Endothelial cell (in vitro differentiated cells): Measurements from ENCODE around the gene EEF1G. TPM values are rescaled to one million over a fixed set of nuclear protein-coding genes. Genes with fewer than 3 reads are reported as not detected.
"Not testable (repeated sequence)": the region's sequence is repeated elsewhere in the genome, so short reads cannot be mapped to it uniquely, and the experiment has no call there.

Source experiments
- DNase-seq: peaks from one replicate; pipeline ENCODE4 v3.0.0; 2021; ENCODE audit warnings: low spot score
- H3K27ac Mint-ChIP-seq: one replicate; pipeline ENCODE4 v1.8.0; 2021; ENCODE audit warnings: mixed read lengths, inconsistent platforms; ENCODE audit not compliant: unreplicated experiment
- H3K27me3 Mint-ChIP-seq: one replicate; pipeline ENCODE4 v1.8.0; 2021; ENCODE audit warnings: mild to moderate bottlenecking, moderate library complexity, mixed read lengths, inconsistent platforms; ENCODE audit not compliant: unreplicated experiment
- H3K36me3 Mint-ChIP-seq: one replicate; pipeline ENCODE4 v1.8.0; 2021; ENCODE audit warnings: mild to moderate bottlenecking, low read depth, mixed read lengths, inconsistent platforms; ENCODE audit not compliant: unreplicated experiment
- H3K4me1 Mint-ChIP-seq: one replicate; pipeline ENCODE4 v1.8.0; 2021; ENCODE audit warnings: mild to moderate bottlenecking, mixed read lengths, inconsistent platforms; ENCODE audit not compliant: unreplicated experiment
- H3K4me3 Mint-ChIP-seq: one replicate; pipeline ENCODE4 v1.8.0; 2021; ENCODE audit warnings: mild to moderate bottlenecking, mixed read lengths, inconsistent platforms; ENCODE audit not compliant: unreplicated experiment
- H3K9me3 Mint-ChIP-seq: one replicate; pipeline ENCODE4 v1.8.0; 2021; ENCODE audit warnings: mixed read lengths, inconsistent platforms; ENCODE audit not compliant: unreplicated experiment
- long read RNA-seq: library from polyadenylated mRNA; unstranded; transcript quantifications from one replicate; pipeline ENCODE4 v2.0.0, GENCODE V29; 2020; ENCODE audit not compliant: unreplicated experiment
- total RNA-seq: library from RNA; stranded (reverse); fragmentation: NEBNext Ultra II Directional; extraction: Animal tissue kit (Norgen Biotek cat#: 25700); gene quantifications from one replicate; pipeline ENCODE4 v1.2.1, GENCODE V29; 2021; ENCODE audit not compliant: unreplicated experiment
- TF ChIP-seq, protein P1 (sequence below): fragments of 200-600 bp; sonication (generic); IDR thresholded peaks from one replicate; pipeline ENCODE4 v1.5.0; 2021; ENCODE audit warnings: antibody characterized with exemption; ENCODE audit not compliant: unreplicated experiment

Gene EEF1G, protein sequence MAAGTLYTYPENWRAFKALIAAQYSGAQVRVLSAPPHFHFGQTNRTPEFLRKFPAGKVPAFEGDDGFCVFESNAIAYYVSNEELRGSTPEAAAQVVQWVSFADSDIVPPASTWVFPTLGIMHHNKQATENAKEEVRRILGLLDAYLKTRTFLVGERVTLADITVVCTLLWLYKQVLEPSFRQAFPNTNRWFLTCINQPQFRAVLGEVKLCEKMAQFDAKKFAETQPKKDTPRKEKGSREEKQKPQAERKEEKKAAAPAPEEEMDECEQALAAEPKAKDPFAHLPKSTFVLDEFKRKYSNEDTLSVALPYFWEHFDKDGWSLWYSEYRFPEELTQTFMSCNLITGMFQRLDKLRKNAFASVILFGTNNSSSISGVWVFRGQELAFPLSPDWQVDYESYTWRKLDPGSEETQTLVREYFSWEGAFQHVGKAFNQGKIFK
- total RNA-seq: 1,951 TPM
- long read RNA-seq, transcript EEF1G-201 (10 exons, 1,523 nt): major isoform, 8,116 of 8,510 reads
- long read RNA-seq, transcript EEF1G-203 (9 exons, 2,496 nt): minor isoform, 331 of 8,510 reads
- long read RNA-seq, partial matches to known transcripts: 13 of 8,510 reads
- long read RNA-seq, other reads (novel, unspliced or antisense): 50 of 8,510 reads

DNA sequence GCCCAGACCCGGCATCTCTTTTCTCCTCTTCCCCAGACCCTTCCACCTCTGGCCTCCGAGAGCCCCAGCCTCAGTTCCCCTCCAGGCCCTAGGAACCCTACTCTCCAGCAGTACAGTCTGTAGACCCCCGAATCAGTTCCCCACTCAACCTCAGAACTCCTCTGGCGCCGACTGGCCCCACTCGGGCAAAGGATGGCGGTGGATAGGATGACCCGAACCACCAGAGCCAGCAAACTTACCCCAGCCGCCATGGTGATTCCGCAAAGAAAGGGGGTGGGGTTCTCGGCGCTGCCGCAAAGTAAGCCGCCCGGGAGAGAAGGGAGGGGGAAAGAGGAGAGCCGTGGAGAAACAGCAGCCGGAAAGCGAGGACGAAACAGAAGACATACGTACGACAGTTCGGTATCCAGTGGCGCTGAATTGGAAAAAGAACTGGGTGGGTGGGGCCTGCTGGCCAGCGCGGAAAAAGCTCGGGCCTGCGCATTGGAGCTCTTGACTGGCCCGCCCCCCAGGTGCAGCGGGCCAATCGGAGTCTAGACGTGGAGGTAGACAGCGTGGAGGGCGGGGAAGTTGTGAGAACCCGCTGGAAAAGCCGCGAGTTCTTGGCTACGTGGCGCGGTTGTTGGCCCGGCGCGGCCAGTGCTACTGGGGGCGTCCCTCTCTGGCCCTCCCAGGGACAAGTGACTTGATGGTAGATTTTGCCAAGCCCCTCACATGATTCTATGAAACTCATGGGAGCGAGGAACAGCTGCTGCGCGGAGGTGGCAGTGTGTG is at the start of gene EEF1G:
Gene EEF1G (minus strand): TSS at position 300 of the 771 bp plus-strand sequence. CDS start 49 bp downstream, at position 251.
- H3K4me1 Mint-ChIP-seq: peaks cover 70% of the 10 kb centered on the region
- DNase-seq: peak; percentile 96
- peak within 1 kb of the TSS; percentile 96 for H3K27ac Mint-ChIP-seq
- H3K27me3 Mint-ChIP-seq: peaks cover 10% of the 10 kb centered on the region
- H3K9me3 Mint-ChIP-seq: no peaks in the 10 kb centered on the region
- H3K36me3 Mint-ChIP-seq: peaks cover 47% of the 10 kb centered on the region
- peak within 1 kb of the TSS; percentile 99 for H3K4me3 Mint-ChIP-seq
- TF ChIP-seq, protein P1, sequence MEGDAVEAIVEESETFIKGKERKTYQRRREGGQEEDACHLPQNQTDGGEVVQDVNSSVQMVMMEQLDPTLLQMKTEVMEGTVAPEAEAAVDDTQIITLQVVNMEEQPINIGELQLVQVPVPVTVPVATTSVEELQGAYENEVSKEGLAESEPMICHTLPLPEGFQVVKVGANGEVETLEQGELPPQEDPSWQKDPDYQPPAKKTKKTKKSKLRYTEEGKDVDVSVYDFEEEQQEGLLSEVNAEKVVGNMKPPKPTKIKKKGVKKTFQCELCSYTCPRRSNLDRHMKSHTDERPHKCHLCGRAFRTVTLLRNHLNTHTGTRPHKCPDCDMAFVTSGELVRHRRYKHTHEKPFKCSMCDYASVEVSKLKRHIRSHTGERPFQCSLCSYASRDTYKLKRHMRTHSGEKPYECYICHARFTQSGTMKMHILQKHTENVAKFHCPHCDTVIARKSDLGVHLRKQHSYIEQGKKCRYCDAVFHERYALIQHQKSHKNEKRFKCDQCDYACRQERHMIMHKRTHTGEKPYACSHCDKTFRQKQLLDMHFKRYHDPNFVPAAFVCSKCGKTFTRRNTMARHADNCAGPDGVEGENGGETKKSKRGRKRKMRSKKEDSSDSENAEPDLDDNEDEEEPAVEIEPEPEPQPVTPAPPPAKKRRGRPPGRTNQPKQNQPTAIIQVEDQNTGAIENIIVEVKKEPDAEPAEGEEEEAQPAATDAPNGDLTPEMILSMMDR: no peak

DNA sequence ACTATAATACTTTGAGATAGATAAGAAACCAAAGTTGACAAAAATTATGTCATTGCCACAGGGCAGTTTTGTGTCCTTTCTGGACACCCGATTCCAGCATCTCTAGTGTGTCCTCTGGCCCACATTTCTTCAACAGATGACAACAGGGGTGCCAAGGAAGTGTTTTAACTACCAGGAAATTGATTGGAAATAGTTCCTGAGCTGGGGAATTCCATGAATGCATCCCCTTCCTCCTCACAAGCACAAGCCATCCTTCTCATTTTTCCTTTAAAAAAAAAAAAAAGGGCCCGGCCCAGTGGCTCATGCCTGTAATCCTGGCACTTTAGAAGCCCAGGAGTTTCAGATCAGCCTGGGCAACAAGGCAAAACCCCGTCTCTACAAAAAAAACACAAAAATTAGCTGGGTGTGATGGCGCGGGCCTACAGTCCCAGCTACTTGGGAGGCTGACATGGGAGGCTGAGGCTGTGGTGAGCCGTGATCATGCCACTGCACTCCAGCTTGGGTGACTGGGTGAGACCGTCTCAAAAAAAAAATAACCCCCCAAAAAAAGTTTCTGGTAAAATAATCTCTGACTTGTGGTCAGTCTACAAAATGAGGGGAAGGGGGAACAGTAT is 48.9 kb upstream of the EEF1G start:
- no peak for DNase-seq
- peaks cover 50% of the 10 kb centered on the region for H3K4me1 Mint-ChIP-seq
- TF ChIP-seq, protein P1: no peak
- no peaks in the 10 kb centered on the region for H3K9me3 Mint-ChIP-seq
- peaks cover 15% of the 10 kb centered on the region for H3K27me3 Mint-ChIP-seq
- H3K27ac Mint-ChIP-seq: peak overlapping the region; percentile 100
- H3K36me3 Mint-ChIP-seq: peaks cover 37% of the 10 kb centered on the region
- H3K4me3 Mint-ChIP-seq: peak overlapping the region; percentile 91

DNA sequence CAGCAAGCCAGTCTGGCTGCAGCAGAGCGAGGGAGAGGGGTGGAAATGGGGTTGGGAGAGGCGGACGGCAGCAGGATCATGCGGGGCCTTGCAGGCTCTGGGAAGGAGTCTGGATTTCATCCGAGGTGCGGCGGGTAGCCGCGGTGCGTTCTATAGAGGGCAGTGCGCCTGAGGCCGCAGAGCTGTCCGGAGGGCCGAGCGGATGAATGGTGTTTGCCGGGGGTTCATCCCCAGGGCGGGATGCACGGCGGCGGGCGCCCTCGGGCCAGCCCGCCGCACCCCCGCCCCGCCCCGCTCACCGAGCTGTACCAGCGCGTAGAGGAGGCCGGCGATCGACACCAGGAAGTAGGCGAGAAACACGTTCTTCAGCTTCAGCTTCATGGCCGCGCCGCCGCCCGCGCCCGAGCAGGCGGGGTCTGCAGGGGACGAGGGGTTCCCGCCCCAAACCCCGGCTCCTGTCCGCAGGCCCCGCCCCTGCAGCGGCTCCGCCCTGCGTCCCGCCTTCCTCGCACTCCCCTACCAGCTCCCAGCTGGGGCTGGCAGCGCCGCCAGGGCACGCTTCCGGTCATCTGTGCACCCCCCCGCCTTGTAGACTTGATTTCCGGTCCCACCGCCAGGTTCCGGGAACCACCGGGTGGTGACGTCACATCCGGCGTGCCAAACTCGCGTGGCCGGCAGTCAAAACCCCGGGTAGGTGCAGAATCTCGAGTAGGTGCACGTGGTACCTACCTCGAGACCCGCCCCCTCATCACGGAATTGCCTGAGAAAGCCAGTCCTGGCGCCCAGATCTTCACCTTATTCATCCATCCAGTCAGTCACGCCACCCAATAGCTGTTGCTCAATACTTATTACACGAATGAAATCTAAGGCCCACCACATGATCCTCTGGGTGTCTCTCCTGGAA is 48.1 kb upstream of the EEF1G start, which contains the start of gene B3GAT3:
Gene B3GAT3 (minus strand): TSS at position 420 of the 904 bp plus-strand sequence. CDS start 39 bp downstream, at position 381.
- H3K4me3 Mint-ChIP-seq: peak within 1 kb of the TSS; percentile 93
- H3K9me3 Mint-ChIP-seq: no peaks in the 10 kb centered on the region
- TF ChIP-seq, protein P1: no peak
- peak; percentile 93 for DNase-seq
- peaks cover 15% of the 10 kb centered on the region for H3K27me3 Mint-ChIP-seq
- peaks cover 31% of the 10 kb centered on the region for H3K36me3 Mint-ChIP-seq
- peak within 1 kb of the TSS; percentile 100 for H3K27ac Mint-ChIP-seq
- peaks cover 46% of the 10 kb centered on the region for H3K4me1 Mint-ChIP-seq

DNA sequence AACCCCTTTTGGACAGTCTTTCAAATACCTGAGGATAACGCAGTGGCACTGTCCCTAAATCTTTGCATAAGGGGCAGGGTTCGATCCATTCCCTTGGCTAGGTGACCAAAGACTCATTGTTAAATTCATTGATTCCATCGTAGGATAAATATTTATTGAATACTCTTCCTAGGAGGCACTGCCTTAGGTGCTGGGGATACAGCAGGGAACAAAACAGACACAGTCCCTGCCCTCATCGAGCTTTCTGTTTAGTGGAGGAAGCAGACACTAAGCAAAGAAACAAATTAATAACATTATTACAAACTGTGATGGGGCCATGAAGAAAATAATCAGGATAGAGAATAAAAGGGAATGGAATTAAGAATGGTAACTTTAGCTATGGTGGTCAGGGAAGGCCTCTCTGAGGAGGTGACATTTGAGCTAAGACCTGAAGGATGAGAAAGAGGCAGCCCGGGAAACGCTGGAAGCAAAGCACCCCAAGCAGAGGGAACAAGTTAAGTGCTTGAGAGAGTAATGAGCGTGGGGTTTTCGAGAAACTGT is 47.4 kb upstream of the EEF1G start:
- TF ChIP-seq, protein P1: no peak
- Mint-ChIP-seq H3K27ac (peak overlapping the region; percentile 91), H3K4me3 (peak overlapping the region; percentile 93), H3K4me1 (peaks cover 42% of the 10 kb centered on the region), H3K27me3 (peaks cover 13% of the 10 kb centered on the region), H3K9me3 (no peaks in the 10 kb centered on the region), H3K36me3 (peaks cover 23% of the 10 kb centered on the region)
- DNase-seq: no peak

DNA sequence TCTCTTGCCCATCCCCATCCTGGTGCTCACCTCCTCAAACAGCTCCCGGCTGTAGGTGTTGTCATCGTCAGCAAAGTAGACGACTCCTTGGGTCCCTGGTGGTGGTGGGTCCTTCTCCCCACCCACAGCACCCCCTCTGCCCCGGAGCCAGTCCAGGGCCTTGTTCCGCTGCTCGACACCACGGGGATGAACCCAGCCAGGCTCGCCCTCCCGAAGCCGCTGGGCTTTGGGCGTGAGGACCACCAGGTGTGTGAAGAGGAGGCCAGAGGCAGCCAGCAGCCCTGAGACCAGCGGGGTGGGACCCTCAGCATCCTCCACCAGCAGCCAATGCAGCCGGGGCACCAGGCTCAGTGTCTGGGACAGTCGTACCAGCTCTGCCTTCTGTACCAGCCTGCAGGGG is 43.3 kb upstream of the EEF1G start:
- H3K4me3 Mint-ChIP-seq, H3K36me3 Mint-ChIP-seq, H3K27ac Mint-ChIP-seq, H3K9me3 Mint-ChIP-seq, DNase-seq: not testable (repeated sequence)
- Mint-ChIP-seq H3K4me1 (peaks cover 12% of the 10 kb centered on the region), H3K27me3 (peaks cover 13% of the 10 kb centered on the region)
